Heart right ventricle (tissue), 16 donors: ENCODE data around the gene SCGB1A1. TPM values are rescaled to one million over a fixed set of nuclear protein-coding genes. Genes with fewer than 3 reads are reported as not detected.
A peak's percentile ranks its signal among the peaks of the same experiment; 100 is the strongest.

ENCODE experiments used
- ATAC-seq, 8 donors: fragments of 200-7000 bp; cut with Tn5 transposase; one replicate each; pipeline ENCODE4 v1.9.1; 2020; ENCODE audit warnings: mild to moderate bottlenecking in 8 of 8, moderate library complexity in 8 of 8, moderate number of reproducible peaks in 1 of 8
- DNase-seq, 2 donors: peaks; one replicate each; pipeline ENCODE4 v3.0.0-alpha.2; 2020
- H3K27ac ChIP-seq, 10 donors: fragments of 200-600 bp; sonication (generic) in 2 of 10; one replicate each; pipeline versions ENCODE4 v1.5.0 to v1.8.0; 2020 to 2022; ENCODE audit warnings: mild to moderate bottlenecking in 3 of 10
- H3K27me3 ChIP-seq, 7 donors: fragments of 200-600 bp; one replicate each; pipeline ENCODE4 v1.8.0; 2021 to 2022; ENCODE audit warnings: mild to moderate bottlenecking in 2 of 7
- H3K36me3 ChIP-seq, 9 donors: fragments of 200-600 bp; sonication (generic) in 1 of 9; one replicate each; pipeline versions ENCODE4 v1.5.0 to v1.8.0; 2020 to 2022; ENCODE audit warnings: mild to moderate bottlenecking in 2 of 9
- H3K4me1 ChIP-seq, 9 donors: fragments of 200-600 bp; sonication (generic) in 1 of 9; one replicate each; pipeline versions ENCODE4 v1.5.0 to v1.8.0; 2020 to 2022; ENCODE audit warnings: mild to moderate bottlenecking in 4 of 9
- H3K4me3 ChIP-seq, 10 donors: fragments of 200-600 bp; sonication (generic) in 2 of 10; one replicate each; pipeline versions ENCODE4 v1.5.0 to v1.8.0; 2020 to 2022; ENCODE audit warnings: mild to moderate bottlenecking in 7 of 10, moderate library complexity in 2 of 10
- H3K9me3 ChIP-seq, 11 donors: fragments of 200-600 bp in 10 of 11; sonication (generic) in 2 of 11; one replicate each; pipeline versions ENCODE4 v1.5.0 to v1.8.0; 2013 to 2022; ENCODE audit warnings: mild to moderate bottlenecking in 2 of 11, control low read depth in 1 of 11, moderate library complexity in 1 of 11
- WGBS, 2 donors: extraction: QIAGEN DNeasy Blood & Tissue Kit; methylation state at CpG; one replicate each; pipeline ENCODE4 v1.1.7; 2013; ENCODE audit warnings: inconsistent platforms in 1 of 2; 5-methylcytosine and 5-hydroxymethylcytosine counted together
- intact Hi-C, 10 donors: fragments of 100-400 bp; cut with DNase I; formaldehyde crosslinking; loops; one replicate each; pipeline versions ENCODE4 v1.11.1 to v1.14.2; 2022
- polyA plus RNA-seq, 2 donors: library from polyadenylated mRNA; stranded (reverse); fragments of 200-250 nt; gene quantifications; one replicate each; pipeline ENCODE4 v1.2.3, GENCODE V29; 2013
- total RNA-seq, 10 donors: library from RNA; stranded (reverse); fragmentation: NEBNext Ultra II Directional in 3 of 10; extraction: Animal tissue kit (Norgen Biotek cat#: 25700) in 3 of 10; gene quantifications; one replicate each; pipeline versions ENCODE4 v1.2.1 to v1.2.4, GENCODE V29; 2021 to 2023
- TF ChIP-seq, protein P1 (sequence below), 9 donors: fragments of 200-600 bp; sonication (generic) in 2 of 9; IDR thresholded peaks; one replicate each; pipeline versions ENCODE4 v1.5.0 to v1.8.0; 2021 to 2022; ENCODE audit warnings: antibody characterized with exemption in 9 of 9, mild to moderate bottlenecking in 5 of 9, moderate library complexity in 1 of 9
- donor health status: Arrhythmogenic right ventricular cardiomyopathy.
- donor health status: ischemic (EF 13 %, LVEDD 7.1; RV severe dilation, severe dysfunction).
- donor health status: healthy with polysubstance abuse.
- donor health status: DM: no; HTN: yes; CAD: no.
- donor health status: DM: no; HTN: no; CAD: no.
- donor health status: ischemic (EF 25% LVEDD 6.9; RV normal size, moderate dysfunction).
- donor health status: ischemic (EF 25% LVEDD 5.7; RV mildly dilated, moderate dysfunction).
- donor health status: healthy.
- donor health status: DM: yes; HTN: yes; CAD: no.
- donor health status: Ischemic cardiomyopathy.
- donor health status: ischemic (EF 35%, LVEDD 5.7; RV mildly dilated, moderate dysfunction).
- donor health status: nonischemic (EF 11% LVEDD 7.7; RV severe dilation, severe dysfunction).
- donor health status: DM: yes; HTN: yes; CAD: no.
- donor health status: PGD.
- donor health status: ischemic (EF 29% LVEDD 5.4; RV normal size, mild dysfunction).
- donor health status: nonischemic (EF 23%, LVEDD 6.1; RV moderate dilation, normal function).

Gene SCGB1A1
- total and polyA plus RNA-seq, 12 donors = 0.20 TPM; not detected in 11

DNA sequence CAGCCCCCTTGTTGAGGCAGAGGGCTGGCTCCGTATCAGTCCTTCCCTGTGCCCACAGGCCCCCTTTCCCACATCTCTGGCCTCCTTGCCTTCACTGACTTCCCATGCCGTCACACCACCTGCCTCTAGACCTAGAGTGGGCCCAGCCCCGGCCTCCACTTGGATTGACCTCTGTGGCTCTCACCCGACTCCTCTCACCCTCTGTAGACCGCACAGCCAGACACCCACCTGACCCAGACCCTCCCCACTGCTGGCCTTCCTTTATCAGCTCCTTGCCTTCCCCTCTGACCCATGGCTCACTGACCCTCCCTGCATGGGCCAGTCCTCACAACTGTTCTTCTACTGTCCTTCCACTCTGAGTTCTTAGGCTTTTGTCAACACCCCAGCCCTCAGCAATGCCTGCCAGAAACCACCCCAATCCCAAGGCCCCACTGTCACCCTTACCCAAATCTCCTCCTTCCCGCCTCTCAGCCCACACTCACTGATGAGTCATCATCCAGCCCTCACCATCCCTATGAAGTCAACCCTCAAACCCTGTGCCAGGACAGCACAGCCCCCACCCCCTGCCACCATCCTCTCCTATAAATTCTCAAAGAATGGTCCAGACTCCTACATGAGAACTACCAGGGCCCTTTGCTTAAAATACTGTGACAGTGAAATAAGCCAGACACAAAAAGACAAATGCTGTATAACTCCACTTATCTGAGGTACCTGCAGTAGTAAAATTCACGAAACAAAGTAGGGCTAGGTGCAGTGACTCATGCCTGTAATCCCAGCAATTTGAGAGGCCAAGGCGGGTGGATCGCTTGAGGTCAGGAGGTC is 53.4 kb downstream of the SCGB1A1 start:
- H3K27ac ChIP-seq = no peak overlapping the region
- H3K4me3 ChIP-seq = no peak overlapping the region
- intact Hi-C loops = no loop called here
- no peaks in the 10 kb centered on the region for H3K27me3 ChIP-seq
- TF ChIP-seq, protein P1, sequence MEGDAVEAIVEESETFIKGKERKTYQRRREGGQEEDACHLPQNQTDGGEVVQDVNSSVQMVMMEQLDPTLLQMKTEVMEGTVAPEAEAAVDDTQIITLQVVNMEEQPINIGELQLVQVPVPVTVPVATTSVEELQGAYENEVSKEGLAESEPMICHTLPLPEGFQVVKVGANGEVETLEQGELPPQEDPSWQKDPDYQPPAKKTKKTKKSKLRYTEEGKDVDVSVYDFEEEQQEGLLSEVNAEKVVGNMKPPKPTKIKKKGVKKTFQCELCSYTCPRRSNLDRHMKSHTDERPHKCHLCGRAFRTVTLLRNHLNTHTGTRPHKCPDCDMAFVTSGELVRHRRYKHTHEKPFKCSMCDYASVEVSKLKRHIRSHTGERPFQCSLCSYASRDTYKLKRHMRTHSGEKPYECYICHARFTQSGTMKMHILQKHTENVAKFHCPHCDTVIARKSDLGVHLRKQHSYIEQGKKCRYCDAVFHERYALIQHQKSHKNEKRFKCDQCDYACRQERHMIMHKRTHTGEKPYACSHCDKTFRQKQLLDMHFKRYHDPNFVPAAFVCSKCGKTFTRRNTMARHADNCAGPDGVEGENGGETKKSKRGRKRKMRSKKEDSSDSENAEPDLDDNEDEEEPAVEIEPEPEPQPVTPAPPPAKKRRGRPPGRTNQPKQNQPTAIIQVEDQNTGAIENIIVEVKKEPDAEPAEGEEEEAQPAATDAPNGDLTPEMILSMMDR (IDR thresholded peaks at IDR 0.05) = no peak
- H3K4me1 ChIP-seq = peaks cover 0 to 9% (median 0%) of the 10 kb centered on the region in 9 donors
- WGBS, 2 donors = 72 to 76% methylated on average over 9 of the region's 9 CpGs
- DNase-seq (no peak), ATAC-seq (peak in 7 of 8 donors; percentile 22 to 71 (median 56))
- H3K9me3 ChIP-seq = no peaks in the 10 kb centered on the region
- H3K36me3 ChIP-seq = no peaks in the 10 kb centered on the region

Other genes starting within 250 kb of the SCGB1A1 start
- gene SCGB1D1, start 228.8 kb upstream of the SCGB1A1 start, total RNA-seq = not detected
- not detected for gene SCGB1D1, start 228.8 kb upstream of the SCGB1A1 start, polyA plus RNA-seq
- gene SCGB2A1, start 210.4 kb upstream of the SCGB1A1 start, total RNA-seq = not detected
- not detected for gene SCGB2A1, start 210.4 kb upstream of the SCGB1A1 start, polyA plus RNA-seq
- 1 to 10 TPM in 7 of 10 donors, not detected in 3; 1.2 to 4.7 (median 1.8) TPM for gene SCGB1D2, start 176.8 kb upstream of the SCGB1A1 start, total RNA-seq
- gene SCGB1D2, start 176.8 kb upstream of the SCGB1A1 start, polyA plus RNA-seq = 1 to 10 TPM in 1 of 2 donors, under 1 TPM in 1; 0.64 to 6.1 TPM
- not detected for gene SCGB2A2, start 148.9 kb upstream of the SCGB1A1 start, total RNA-seq
- not detected for gene SCGB2A2, start 148.9 kb upstream of the SCGB1A1 start, polyA plus RNA-seq
- gene SCGB1D4, start 120.0 kb upstream of the SCGB1A1 start, total RNA-seq = not detected
- not detected for gene SCGB1D4, start 120.0 kb upstream of the SCGB1A1 start, polyA plus RNA-seq
- 1 to 10 TPM; 1.3 to 9.1 (median 2.6) TPM for gene ASRGL1, start 81.6 kb upstream of the SCGB1A1 start, total RNA-seq
- 1 to 10 TPM; 3.1 to 6.5 TPM for gene ASRGL1, start 81.6 kb upstream of the SCGB1A1 start, polyA plus RNA-seq
- gene AHNAK, start 127.8 kb downstream of the SCGB1A1 start, total RNA-seq = 100 to 1,000 TPM; 259 to 447 (median 386) TPM
- gene AHNAK, start 127.8 kb downstream of the SCGB1A1 start, polyA plus RNA-seq = 100 to 1,000 TPM; 101 to 113 TPM
- 1,000 to 10,000 TPM in 5 of 10 donors, 100 to 1,000 TPM in 5; 784 to 1,131 (median 1,002) TPM for gene EEF1G, start 154.9 kb downstream of the SCGB1A1 start, total RNA-seq
- gene EEF1G, start 154.9 kb downstream of the SCGB1A1 start, polyA plus RNA-seq = 1,000 to 10,000 TPM in 1 of 2 donors, 100 to 1,000 TPM in 1; 555 to 1,173 TPM
- 10 to 100 TPM in 8 of 10 donors, 1 to 10 TPM in 2; 8.2 to 17.9 (median 12.3) TPM for gene TUT1, start 172.5 kb downstream of the SCGB1A1 start, total RNA-seq
- gene TUT1, start 172.5 kb downstream of the SCGB1A1 start, polyA plus RNA-seq = 10 to 100 TPM in 1 of 2 donors, 1 to 10 TPM in 1; 9.3 to 19.2 TPM
- 10 to 100 TPM; 25.0 to 45.3 (median 29.8) TPM for gene MTA2, start 182.8 kb downstream of the SCGB1A1 start, total RNA-seq
- gene MTA2, start 182.8 kb downstream of the SCGB1A1 start, polyA plus RNA-seq = 10 to 100 TPM; 22.1 to 35.3 TPM
- 10 to 100 TPM in 8 of 10 donors, 1 to 10 TPM in 2; 7.7 to 27.2 (median 15.2) TPM for gene EML3, start 193.7 kb downstream of the SCGB1A1 start, total RNA-seq
- 10 to 100 TPM; 18.9 to 50.4 TPM for gene EML3, start 193.7 kb downstream of the SCGB1A1 start, polyA plus RNA-seq
- 1 to 10 TPM in 8 of 10 donors, under 1 TPM in 2; 0.81 to 4.4 (median 1.8) TPM for gene ROM1, start 194.2 kb downstream of the SCGB1A1 start, total RNA-seq
- 1 to 10 TPM; 5.3 to 6.6 TPM for gene ROM1, start 194.2 kb downstream of the SCGB1A1 start, polyA plus RNA-seq
- gene B3GAT3, start 203.0 kb downstream of the SCGB1A1 start, total RNA-seq = 10 to 100 TPM in 7 of 10 donors, 1 to 10 TPM in 3; 6.8 to 20.7 (median 10.6) TPM
- gene B3GAT3, start 203.0 kb downstream of the SCGB1A1 start, polyA plus RNA-seq = 10 to 100 TPM; 29.5 to 41.2 TPM
- gene GANAB, start 227.6 kb downstream of the SCGB1A1 start, total RNA-seq = 100 to 1,000 TPM in 3 of 10 donors, 10 to 100 TPM in 7; 84.0 to 148 (median 96.7) TPM
- gene GANAB, start 227.6 kb downstream of the SCGB1A1 start, polyA plus RNA-seq = 10 to 100 TPM; 53.2 to 87.2 TPM
- 10 to 100 TPM in 8 of 10 donors, 1 to 10 TPM in 2; 9.7 to 15.0 (median 10.9) TPM for gene INTS5, start 234.3 kb downstream of the SCGB1A1 start, total RNA-seq
- gene INTS5, start 234.3 kb downstream of the SCGB1A1 start, polyA plus RNA-seq = 1 to 10 TPM; 2.8 to 8.3 TPM
- 10 to 100 TPM; 25.8 to 41.5 (median 30.0) TPM for gene C11orf98, start 246.2 kb downstream of the SCGB1A1 start, total RNA-seq
- 100 to 1,000 TPM in 1 of 2 donors, 10 to 100 TPM in 1; 75.9 to 210 TPM for gene C11orf98, start 246.2 kb downstream of the SCGB1A1 start, polyA plus RNA-seq
- gene CSKMT, start 246.3 kb downstream of the SCGB1A1 start, total RNA-seq = 1 to 10 TPM; 2.4 to 7.7 (median 4.2) TPM
- 10 to 100 TPM in 1 of 2 donors, 1 to 10 TPM in 1; 8.8 to 15.7 TPM for gene CSKMT, start 246.3 kb downstream of the SCGB1A1 start, polyA plus RNA-seq